SK-N-SH treated with all-trans-retinoic acid at 6 μM for 48 hours (cell line): ENCODE results near the gene TINAGL1.

Experiments
- ATAC-seq: fragments of 200-7000 bp; cut with Tn5 transposase; 3 replicates; pipeline ENCODE4 v1.9.1; 2020; ENCODE audit warnings: mild to moderate bottlenecking, moderate library complexity
- ARNTL ChIP-seq: fragments of 450-650 bp; formaldehyde crosslinking; IDR thresholded peaks from 2 replicates; pipeline ENCODE4 v1.5.0; 2020; ENCODE audit warnings: low read depth, mild to moderate bottlenecking, moderate library complexity, borderline replicate concordance
- CREB5 ChIP-seq: fragments of 250-450 bp; sonication (Bioruptor Pico); IDR thresholded peaks from 2 replicates; pipeline ENCODE4 v1.5.1; 2020; ENCODE audit warnings: low read depth, mild to moderate bottlenecking, moderate library complexity
- CSDC2 ChIP-seq: fragments of 250-450 bp; sonication (Bioruptor Pico); IDR thresholded peaks from 2 replicates; pipeline ENCODE4 v1.5.0; 2020; ENCODE audit warnings: mild to moderate bottlenecking, moderate library complexity
- CSRNP3 ChIP-seq: fragments of 250-450 bp; sonication (Bioruptor Pico); IDR thresholded peaks from 2 replicates; pipeline ENCODE4 v1.5.1; 2021; ENCODE audit warnings: mild to moderate bottlenecking, moderate library complexity
- GLIS3 ChIP-seq: fragments of 250-450 bp; sonication (Bioruptor Pico); IDR thresholded peaks from 2 replicates; pipeline ENCODE4 v1.5.0; 2020; ENCODE audit warnings: mild to moderate bottlenecking, moderate library complexity
- ISL1 ChIP-seq: fragments of 250-450 bp; sonication (Bioruptor Pico); IDR thresholded peaks from 2 replicates; pipeline ENCODE4 v2.1.2; 2022; ENCODE audit warnings: mild to moderate bottlenecking, moderate library complexity
- OSR1 ChIP-seq: fragments of 250-450 bp; sonication (Bioruptor Pico); IDR thresholded peaks from 2 replicates; pipeline ENCODE4 v1.8.0; 2022; ENCODE audit warnings: moderate library complexity, mild to moderate bottlenecking, inconsistent platforms
- PATZ1 ChIP-seq: fragments of 250-450 bp; sonication (Bioruptor Pico); IDR thresholded peaks from 2 replicates; pipeline ENCODE4 v1.8.0; 2020; ENCODE audit warnings: mild to moderate bottlenecking, moderate library complexity, borderline replicate concordance
- POU6F1 ChIP-seq: fragments of 250-450 bp; sonication (Bioruptor Pico); IDR thresholded peaks from 2 replicates; pipeline ENCODE4 v1.8.0; 2021; ENCODE audit warnings: low read depth, mild to moderate bottlenecking, moderate library complexity, borderline replicate concordance
- RARB ChIP-seq: fragments of 250-450 bp; sonication (Bioruptor Pico); IDR thresholded peaks from 2 replicates; pipeline ENCODE4 v1.8.0; 2021; ENCODE audit warnings: mild to moderate bottlenecking, moderate library complexity
- SNAI2 ChIP-seq: fragments of 250-450 bp; sonication (Bioruptor Pico); IDR thresholded peaks from 2 replicates; pipeline ENCODE4 v1.5.0; 2020; ENCODE audit warnings: mild to moderate bottlenecking, moderate library complexity
- TCF4 ChIP-seq: fragments of 250-450 bp; sonication (Bioruptor Pico); IDR thresholded peaks from 2 replicates; pipeline ENCODE4 v1.8.0; 2021; ENCODE audit warnings: mild to moderate bottlenecking, moderate library complexity, borderline replicate concordance
- TOX ChIP-seq: fragments of 250-450 bp; sonication (Bioruptor Pico); IDR thresholded peaks from 2 replicates; pipeline ENCODE4 v1.8.0; 2021; ENCODE audit warnings: mild to moderate bottlenecking, moderate library complexity, borderline replicate concordance
- TSHZ2 ChIP-seq: fragments of 250-450 bp; sonication (Bioruptor Pico); IDR thresholded peaks from 2 replicates; pipeline ENCODE4 v1.5.0; 2020; ENCODE audit warnings: mild to moderate bottlenecking, moderate library complexity
- ZC3H10 ChIP-seq: fragments of 250-450 bp; sonication (Bioruptor Pico); IDR thresholded peaks from 2 replicates; pipeline ENCODE4 v1.5.1; 2021; ENCODE audit warnings: mild to moderate bottlenecking, moderate library complexity
- ZFP3 ChIP-seq: fragments of 250-450 bp; sonication (Bioruptor Pico); IDR thresholded peaks from 2 replicates; pipeline ENCODE4 v1.5.0; 2020; ENCODE audit warnings: mild to moderate bottlenecking, moderate library complexity
- ZFP30 ChIP-seq: fragments of 450-650 bp; formaldehyde crosslinking; IDR thresholded peaks from 2 replicates; pipeline ENCODE4 v1.5.0; 2022; ENCODE audit warnings: mild to moderate bottlenecking, moderate library complexity
- ZNF565 ChIP-seq: fragments of 450-650 bp; formaldehyde crosslinking; conservative IDR thresholded peaks from 2 replicates; pipeline ENCODE4 v1.5.0; 2020; ENCODE audit warnings: low read depth, mild to moderate bottlenecking, moderate library complexity
- ZNF70 ChIP-seq: fragments of 450-650 bp; formaldehyde crosslinking; IDR thresholded peaks from 2 replicates; pipeline ENCODE4 v1.5.0; 2020; ENCODE audit warnings: mild to moderate bottlenecking, moderate library complexity
- ZNF8 ChIP-seq: fragments of 450-650 bp; formaldehyde crosslinking; IDR thresholded peaks from 2 replicates; pipeline ENCODE4 v1.5.0; 2020; ENCODE audit warnings: mild to moderate bottlenecking, moderate library complexity

The TINAGL1 gene

GRCh38 chr1:31620631-31621497, 44.5 kb downstream of the TINAGL1 start:
- ATAC-seq = no peak
- TF ChIP-seq ZNF8 (CRISPR knock-in tag) = no peak
- TF ChIP-seq RARB (CRISPR knock-in tag) = no peak
- no peak for TF ChIP-seq ZNF565 (CRISPR knock-in tag)
- no peak for TF ChIP-seq ZFP30 (CRISPR knock-in tag)
- no peak for TF ChIP-seq CREB5 (CRISPR knock-in tag)
- TF ChIP-seq ZFP3 (CRISPR knock-in tag) = no peak
- no peak for TF ChIP-seq POU6F1 (CRISPR knock-in tag)
- TF ChIP-seq TCF4 = no peak
- TF ChIP-seq TSHZ2 (CRISPR knock-in tag) = no peak
- TF ChIP-seq OSR1 (CRISPR knock-in tag) = no peak
- TF ChIP-seq ZC3H10 (CRISPR knock-in tag) = no peak
- no peak for TF ChIP-seq CSRNP3 (CRISPR knock-in tag)
- no peak for TF ChIP-seq TOX (CRISPR knock-in tag)
- no peak for TF ChIP-seq PATZ1 (CRISPR knock-in tag)
- TF ChIP-seq ISL1 (CRISPR knock-in tag) = no peak
- TF ChIP-seq SNAI2 (CRISPR knock-in tag) = no peak
- no peak for TF ChIP-seq GLIS3 (CRISPR knock-in tag)
- no peak for TF ChIP-seq CSDC2 (CRISPR knock-in tag)

GRCh38 chr1:31621498-31621820, 45.1 kb downstream of the TINAGL1 start:
- no peak for ATAC-seq
- TF ChIP-seq ARNTL (CRISPR knock-in tag) (no peak), OSR1 (CRISPR knock-in tag) (no peak), SNAI2 (CRISPR knock-in tag) (no peak), ZNF70 (no peak), CSDC2 (CRISPR knock-in tag) (no peak), RARB (CRISPR knock-in tag) (no peak), TSHZ2 (CRISPR knock-in tag) (no peak), POU6F1 (CRISPR knock-in tag) (no peak), PATZ1 (CRISPR knock-in tag) (no peak), ZNF565 (CRISPR knock-in tag) (no peak), CREB5 (CRISPR knock-in tag) (no peak)
